Colonic mucosa (tissue), 4 donors: ENCODE measurements around the gene OXA1L. TPM values are rescaled to one million over a fixed set of nuclear protein-coding genes. Genes with fewer than 3 reads are reported as not detected.
"Not testable (repeated sequence)": the region's sequence is repeated elsewhere in the genome, so short reads cannot be mapped to it uniquely, and the experiment has no call there.

ENCODE experiments used
- DNase-seq: peaks from one replicate; pipeline ENCODE4 v3.0.0-alpha.2; 2020
- H3K27ac ChIP-seq: fragments of 200-600 bp; one replicate; pipeline ENCODE4 v1.8.0; 2021
- H3K27me3 ChIP-seq: fragments of 200-600 bp; one replicate; pipeline ENCODE4 v1.8.0; 2021
- H3K36me3 ChIP-seq: fragments of 200-600 bp; one replicate; pipeline ENCODE4 v1.8.0; 2021
- H3K4me1 ChIP-seq: fragments of 200-600 bp; one replicate; pipeline ENCODE4 v1.8.0; 2021; ENCODE audit warnings: mild to moderate bottlenecking
- H3K4me3 ChIP-seq: fragments of 200-600 bp; one replicate; pipeline ENCODE4 v1.8.0; 2021
- H3K9ac ChIP-seq, 2 donors: one replicate each; pipeline ENCODE4 v1.7.0; 2013; ENCODE audit warnings: control low read depth in 2 of 2, low read depth in 2 of 2, low read length in 2 of 2
- H3K9me3 ChIP-seq: fragments of 200-600 bp; one replicate; pipeline ENCODE4 v1.8.0; 2021
- intact Hi-C: fragments of 100-400 bp; cut with DNase I; formaldehyde crosslinking; loops from one replicate; pipeline ENCODE4 v1.14.1; 2022
- total RNA-seq, 2 donors: library from RNA; stranded (reverse); fragmentation: NEBNext Ultra II Directional in 1 of 2; extraction: Animal tissue kit (Norgen Biotek cat#: 25700) in 1 of 2; gene quantifications; one replicate each; pipeline ENCODE4 v1.2.1, GENCODE V29; 2021
- TF ChIP-seq, protein P1 (sequence below): fragments of 200-600 bp; IDR thresholded peaks from one replicate; pipeline ENCODE4 v1.8.0; 2022; ENCODE audit warnings: antibody characterized with exemption, mild to moderate bottlenecking
- donor health status: healthy.
- donor health status: DM: no; HTN: no; CAD: no.
- donor health status: DM: no; HTN: no; CAD: no.

OXA1L gene
- total RNA-seq, 2 donors from 2014 or later: 110 to 115 TPM

DNA sequence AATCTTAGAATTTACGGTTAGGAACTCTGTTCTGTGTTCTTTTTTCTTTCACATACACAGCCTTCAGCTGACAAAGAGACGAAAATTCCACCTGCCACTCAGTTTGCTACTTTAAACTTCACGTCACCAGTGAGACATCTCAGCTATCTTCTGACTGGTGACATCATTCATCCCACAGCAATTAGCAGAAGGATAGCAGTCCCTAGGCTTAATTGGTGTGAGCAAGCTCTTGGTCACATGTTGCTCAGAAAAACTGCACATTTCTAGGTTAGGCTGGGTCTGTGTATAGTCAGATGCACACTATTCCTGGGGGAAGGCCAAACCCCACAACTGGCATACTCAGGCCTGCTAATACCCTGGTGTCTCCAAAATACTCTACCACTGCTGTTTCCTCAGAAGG lies 24.8 kb downstream of the OXA1L start:
- TF ChIP-seq, protein P1, sequence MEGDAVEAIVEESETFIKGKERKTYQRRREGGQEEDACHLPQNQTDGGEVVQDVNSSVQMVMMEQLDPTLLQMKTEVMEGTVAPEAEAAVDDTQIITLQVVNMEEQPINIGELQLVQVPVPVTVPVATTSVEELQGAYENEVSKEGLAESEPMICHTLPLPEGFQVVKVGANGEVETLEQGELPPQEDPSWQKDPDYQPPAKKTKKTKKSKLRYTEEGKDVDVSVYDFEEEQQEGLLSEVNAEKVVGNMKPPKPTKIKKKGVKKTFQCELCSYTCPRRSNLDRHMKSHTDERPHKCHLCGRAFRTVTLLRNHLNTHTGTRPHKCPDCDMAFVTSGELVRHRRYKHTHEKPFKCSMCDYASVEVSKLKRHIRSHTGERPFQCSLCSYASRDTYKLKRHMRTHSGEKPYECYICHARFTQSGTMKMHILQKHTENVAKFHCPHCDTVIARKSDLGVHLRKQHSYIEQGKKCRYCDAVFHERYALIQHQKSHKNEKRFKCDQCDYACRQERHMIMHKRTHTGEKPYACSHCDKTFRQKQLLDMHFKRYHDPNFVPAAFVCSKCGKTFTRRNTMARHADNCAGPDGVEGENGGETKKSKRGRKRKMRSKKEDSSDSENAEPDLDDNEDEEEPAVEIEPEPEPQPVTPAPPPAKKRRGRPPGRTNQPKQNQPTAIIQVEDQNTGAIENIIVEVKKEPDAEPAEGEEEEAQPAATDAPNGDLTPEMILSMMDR: no peak
- Histone ChIP-seq H3K4me1 (no peaks in the 10 kb centered on the region), H3K4me3 (no peak overlapping the region), H3K9me3 (no peaks in the 10 kb centered on the region), H3K27ac (no peak overlapping the region), H3K9ac (no peak overlapping the region), H3K36me3 (no peaks in the 10 kb centered on the region), H3K27me3 (no peaks in the 10 kb centered on the region)
- DNase-seq: no peak
- intact Hi-C loops: no loop called here

DNA sequence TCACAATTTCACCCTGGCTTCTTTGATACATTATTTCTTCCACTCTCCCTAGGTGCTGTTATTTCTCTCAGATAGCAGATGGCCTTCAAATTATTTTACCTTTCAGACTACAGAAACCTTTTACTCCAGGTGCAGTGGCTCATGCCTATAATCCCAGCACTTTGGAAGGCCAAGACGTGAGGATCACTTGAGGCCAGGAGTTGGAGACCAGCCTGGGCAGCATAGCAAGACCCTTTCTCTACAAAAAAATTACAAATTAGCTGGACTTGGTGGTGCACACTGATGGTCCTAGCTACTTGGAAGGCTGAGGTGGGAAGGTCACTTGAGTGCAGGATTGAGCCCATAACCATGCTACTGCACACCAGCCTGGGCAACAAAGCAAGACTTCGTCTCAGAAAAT lies 25.7 kb downstream of the OXA1L start:
- intact Hi-C loops: no loop called here
- no peak overlapping the region for H3K27ac ChIP-seq
- TF ChIP-seq, protein P1: no peak

DNA sequence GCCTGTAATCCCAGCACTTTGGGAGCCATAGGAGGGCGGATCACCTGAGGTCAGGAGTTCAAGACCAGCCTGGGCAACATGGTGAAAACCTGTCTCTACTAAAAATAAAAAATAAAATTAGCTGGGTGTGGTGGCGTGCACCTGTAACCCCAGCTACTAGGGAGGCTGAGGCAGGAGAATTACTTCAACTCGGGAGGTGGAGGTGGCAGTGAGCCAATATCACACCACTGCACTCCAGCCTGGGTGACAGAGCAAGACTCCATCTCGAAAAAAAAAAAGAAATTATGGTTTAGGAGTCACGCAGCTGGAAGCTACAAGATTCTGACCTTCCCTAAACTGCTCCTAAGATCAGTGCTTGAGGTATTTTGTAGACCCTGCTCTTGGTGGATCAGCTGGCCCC lies 27.1 kb downstream of the OXA1L start:
- H3K36me3 ChIP-seq, H3K9ac ChIP-seq, H3K4me1 ChIP-seq, H3K9me3 ChIP-seq, DNase-seq, intact Hi-C loops, H3K27me3 ChIP-seq, H3K27ac ChIP-seq, H3K4me3 ChIP-seq: not testable (repeated sequence)

More for the DNA sequence above, 25.7 kb downstream of the OXA1L start:
- no peak for DNase-seq
- H3K4me1 ChIP-seq: no peaks in the 10 kb centered on the region
- H3K9me3 ChIP-seq: no peaks in the 10 kb centered on the region
- no peak overlapping the region for H3K4me3 ChIP-seq
- H3K36me3 ChIP-seq: no peaks in the 10 kb centered on the region
- H3K27me3 ChIP-seq: no peaks in the 10 kb centered on the region
- H3K9ac ChIP-seq: no peak overlapping the region

DNA sequence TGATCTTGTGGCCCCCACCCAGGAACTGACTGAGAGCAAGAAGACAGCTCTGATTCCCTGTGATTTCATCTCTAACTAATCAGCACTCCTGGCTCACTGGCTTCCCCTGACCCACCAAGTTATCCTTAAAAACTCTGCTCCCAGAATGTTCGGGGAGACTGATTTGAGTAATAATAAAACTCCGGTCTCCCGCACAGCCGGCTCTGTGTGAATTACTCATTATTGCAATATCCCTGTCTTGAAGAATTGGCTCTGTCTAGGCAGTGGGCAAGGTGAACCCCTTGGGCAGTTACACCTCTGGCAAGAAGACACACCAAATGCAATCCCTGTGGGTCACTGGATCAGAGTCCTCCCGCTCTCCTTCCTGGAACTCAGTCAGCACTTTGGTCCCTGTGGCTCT lies 27.5 kb downstream of the OXA1L start:
- intact Hi-C loops: no loop called here

DNA sequence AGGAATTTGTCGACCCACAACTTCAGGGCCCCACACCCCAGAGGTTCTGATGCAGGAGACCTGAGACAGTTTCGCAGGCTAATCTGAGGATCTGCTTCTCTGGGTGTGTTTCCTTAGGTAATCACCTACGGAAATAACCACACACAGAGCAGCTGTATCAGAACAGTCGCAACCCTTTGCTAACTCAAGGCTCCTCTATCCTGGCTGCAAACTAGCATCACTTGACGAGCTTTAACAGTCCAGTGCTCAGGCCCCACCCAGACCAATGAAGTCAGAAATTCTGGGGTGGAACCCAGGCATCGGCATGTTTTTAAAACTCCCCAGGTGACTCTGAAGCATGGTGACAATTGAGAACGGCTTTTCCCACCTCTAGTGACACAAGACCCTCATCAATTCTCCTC lies 28.1 kb downstream of the OXA1L start:
- H3K36me3 ChIP-seq: no peaks in the 10 kb centered on the region

More for the DNA sequence above, 27.5 kb downstream of the OXA1L start:
- TF ChIP-seq, protein P1: no peak
- no peaks in the 10 kb centered on the region for H3K27me3 ChIP-seq
- no peaks in the 10 kb centered on the region for H3K9me3 ChIP-seq
- no peak overlapping the region for H3K27ac ChIP-seq
- DNase-seq: no peak
- H3K36me3 ChIP-seq: no peaks in the 10 kb centered on the region
- H3K4me3 ChIP-seq: no peak overlapping the region
- no peaks in the 10 kb centered on the region for H3K4me1 ChIP-seq
- H3K9ac ChIP-seq: no peak overlapping the region

DNA sequence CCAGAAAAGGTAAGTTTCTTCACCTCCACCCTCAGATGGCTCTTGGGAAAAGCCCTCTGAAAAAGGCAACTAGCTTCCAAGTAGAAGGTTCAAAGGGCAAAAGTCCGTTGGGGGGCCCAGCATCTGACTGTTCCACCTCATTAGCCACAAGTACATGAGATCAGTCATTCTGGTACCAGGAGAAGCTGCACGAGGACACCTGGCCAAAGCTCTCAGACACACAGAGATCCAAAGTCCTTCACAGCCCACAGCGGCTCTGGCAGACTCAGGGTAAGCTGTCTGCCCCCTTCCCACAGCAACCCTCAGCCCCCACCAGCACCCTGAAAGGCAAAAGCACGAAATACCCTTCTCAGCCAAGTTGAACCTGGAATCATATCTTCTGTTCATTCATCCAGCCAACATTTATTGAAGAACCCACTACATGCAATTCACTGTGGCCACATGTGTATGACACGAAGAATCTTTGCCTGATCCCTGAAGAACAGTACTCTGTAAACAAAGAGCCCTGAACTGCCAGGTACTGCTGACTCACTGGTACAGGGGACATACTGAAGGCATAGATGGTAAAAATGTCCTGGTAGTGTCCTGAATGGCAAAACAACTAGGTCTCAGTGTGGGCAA lies 29.7 kb downstream of the OXA1L start:
- no peak for DNase-seq
- Histone ChIP-seq H3K4me3 (no peak overlapping the region), H3K9me3 (no peaks in the 10 kb centered on the region), H3K4me1 (no peaks in the 10 kb centered on the region), H3K27me3 (no peaks in the 10 kb centered on the region), H3K9ac (no peak overlapping the region), H3K27ac (no peak overlapping the region), H3K36me3 (no peaks in the 10 kb centered on the region)
- intact Hi-C loops: no loop called here
- TF ChIP-seq, protein P1: no peak

More for the DNA sequence above, 28.1 kb downstream of the OXA1L start:
- Histone ChIP-seq H3K9me3 (no peaks in the 10 kb centered on the region), H3K27ac (no peak overlapping the region), H3K4me3 (no peak overlapping the region), H3K27me3 (no peaks in the 10 kb centered on the region), H3K9ac (no peak overlapping the region), H3K4me1 (no peaks in the 10 kb centered on the region)
- no peak for DNase-seq
- intact Hi-C loops: no loop called here
- TF ChIP-seq, protein P1: no peak
